ENCODE measurements around the gene NANOS3. TPM values are rescaled to one million over a fixed set of nuclear protein-coding genes. Genes with fewer than 3 reads are reported as not detected.
A peak's percentile ranks its signal among the peaks of the same experiment; 100 is the strongest.

Gene NANOS3
- total and polyA plus RNA-seq, 9 of the 15 experiments (the other 6 are each of a cell fraction or from before 2014, with no cell fraction given) = not detected

GRCh38 chr19:13839130-13839937 lies 37.6 kb upstream of the NANOS3 start (continued):
- TF ChIP-seq JUND (IDR thresholded peaks at IDR 0.05; ENCODE audit: borderline replicate concordance, low read depth, low read length) (peak; percentile 29; the same call in 1 of the 2 replicates), JUND (tag; IDR thresholded peaks at IDR 0.05; ENCODE audit: borderline replicate concordance, low read depth, low read length) (no peak; the same call in 2 of the 3 replicates), ZBTB26 (CRISPR knock-in tag; IDR thresholded peaks at IDR 0.05) (0 out of 2 replicates have a peak, but pooled peaks have one; percentile 2), OTX1 (CRISPR knock-in tag; IDR thresholded peaks at IDR 0.05) (0 out of 2 replicates have a peak, but pooled peaks have one; percentile 36), PHF8 (IDR thresholded peaks at IDR 0.05; ENCODE audit: borderline replicate concordance, low read length) (peak; percentile 67; the same call in 1 of the 2 replicates), FOXK1 (CRISPR knock-in tag; IDR thresholded peaks at IDR 0.05; ENCODE audit: borderline replicate concordance) (peak; percentile 15; the same call in 1 of the 2 replicates), SETDB1 (IDR thresholded peaks at IDR 0.05; ENCODE audit: low read length) (no peak), ZNF592 (IDR thresholded peaks at IDR 0.05) (peak; percentile 52; the same call in 1 of the 2 replicates), RFX7 (CRISPR knock-in tag; IDR thresholded peaks at IDR 0.05) (0 out of 2 replicates have a peak, but pooled peaks have one; percentile 17), HDAC8 (tag; IDR thresholded peaks at IDR 0.05) (no peak), ZNF511 (CRISPR knock-in tag; IDR thresholded peaks at IDR 0.05) (no peak), EWSR1 (IDR thresholded peaks at IDR 0.05; ENCODE audit: borderline replicate concordance, low read depth, partially characterized antibody) (no peak), ZFPM2 (CRISPR knock-in tag; IDR thresholded peaks at IDR 0.05) (no peak), ZNF778 (CRISPR knock-in tag; IDR thresholded peaks at IDR 0.05) (no peak), CHD2 (IDR thresholded peaks at IDR 0.05; ENCODE audit: low read depth, low read length) (0 out of 2 replicates have a peak, but pooled peaks have one; percentile 22), KLF6 (CRISPR knock-in tag; IDR thresholded peaks at IDR 0.05; ENCODE audit: borderline replicate concordance) (0 out of 2 replicates have a peak, but pooled peaks have one; percentile 54), NONO (IDR thresholded peaks at IDR 0.05; ENCODE audit: low read depth in 2 of 2, low read length in 1 of 2) (peak in 1 of 2 experiments; percentile 81; a peak in 1 of 4 replicates), KDM4B (IDR thresholded peaks at IDR 0.05; ENCODE audit: borderline replicate concordance in 2 of 2, low read depth in 1 of 2) (no peak), MTA3 (IDR thresholded peaks at IDR 0.05; ENCODE audit: borderline replicate concordance) (peak; percentile 67; the same call in 1 of the 2 replicates), C11orf30 (IDR thresholded peaks at IDR 0.05; ENCODE audit: low read depth) (peak; percentile 92), PTBP1 (IDR thresholded peaks at IDR 0.05; ENCODE audit: low read depth, low read length) (no peak)
